Testis (tissue), 3 donors: ENCODE measurements around the gene HERC4. TPM values are rescaled to one million over a fixed set of nuclear protein-coding genes. Genes with fewer than 3 reads are reported as not detected.

Experiments
- DNase-seq: peaks from one replicate; pipeline ENCODE4 v3.0.0-alpha.2; 2019
- H3K27ac ChIP-seq, 2 donors: fragments of 200-600 bp; sonication (generic); one replicate each; pipeline ENCODE4 v1.5.1; 2019
- H3K27me3 ChIP-seq: fragments of 200-600 bp; sonication (generic); one replicate; pipeline ENCODE4 v1.5.1; 2019
- H3K36me3 ChIP-seq: fragments of 200-600 bp; sonication (generic); one replicate; pipeline ENCODE4 v1.5.1; 2017; ENCODE audit warnings: low read depth; ENCODE audit errors: missing control alignments
- H3K4me1 ChIP-seq: fragments of 200-600 bp; sonication (generic); one replicate; pipeline ENCODE4 v1.5.1; 2019
- H3K4me3 ChIP-seq, 2 donors: fragments of 200-600 bp; sonication (generic); one replicate each; pipeline ENCODE4 v1.5.1; 2017 to 2019
- H3K9me3 ChIP-seq: fragments of 200-600 bp; sonication (generic); one replicate; pipeline ENCODE4 v1.5.1; 2017
- POLR2A ChIP-seq: fragments of 450-650 bp; IDR thresholded peaks from one replicate; pipeline ENCODE4 v1.6.1; 2017; ENCODE audit warnings: antibody characterized with exemption, mild to moderate bottlenecking, moderate library complexity
- WGBS, 2 donors: methylation state at CpG; one replicate each; pipeline ENCODE4 v1.1.5; 2018; 5-methylcytosine and 5-hydroxymethylcytosine counted together
- intact Hi-C: fragments of 100-400 bp; cut with DNase I; formaldehyde crosslinking; loops from one replicate; pipeline ENCODE4 v1.15.1; 2023; ENCODE audit warnings: low total_unique reads
- polyA plus RNA-seq: library from polyadenylated mRNA; stranded (reverse); fragments of 350-450 nt; fragmentation: Illumina TruSeq; extraction: RNeasy Lipid Tissue Mini Kit (QIAGEN cat#74804); gene quantifications from one replicate; pipeline ENCODE4 v1.2.3, GENCODE V29; 2014; ENCODE audit warnings: low read depth, low replicate concordance; ENCODE audit not compliant: insufficient read depth
- total RNA-seq, 2 donors: library from RNA; depleted of rRNA; stranded (reverse); fragments of >200 nt; gene quantifications; one replicate each; pipeline ENCODE4 v1.2.3, GENCODE V29; 2016
- TF ChIP-seq, protein P1 (sequence below), 3 experiments: fragments of 450-650 bp in 2 of 3; fragments of 200-600 bp in 1 of 3; sonication (generic) in 1 of 3; IDR thresholded peaks; one replicate each; pipeline ENCODE4 v1.5.1; 2016 to 2019; ENCODE audit warnings: antibody characterized with exemption in 3 of 3, mild to moderate bottlenecking in 2 of 3, moderate library complexity in 1 of 3

Gene HERC4
- total and polyA plus RNA-seq, 3 donors from 2014 or later = 30.5 to 79.1 (median 67.3) TPM

DNA sequence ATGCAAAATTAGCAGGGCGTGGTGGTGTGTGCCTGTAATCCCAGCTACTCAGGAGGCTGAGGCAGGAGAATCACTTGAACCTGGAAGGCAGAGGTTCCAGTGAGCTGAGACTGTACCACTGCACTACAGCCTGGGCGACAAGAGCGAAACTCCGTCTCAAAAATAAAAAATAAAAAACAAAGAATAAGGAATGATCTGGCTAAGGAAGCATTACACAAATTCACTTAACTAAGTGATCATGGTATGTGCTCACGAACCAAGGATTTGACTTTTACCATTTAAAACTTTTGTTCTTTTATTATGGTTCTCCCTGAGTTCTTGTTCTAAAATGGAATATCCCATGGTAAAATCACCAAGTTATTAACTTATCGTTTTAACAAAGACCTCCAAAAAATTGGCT is 119.5 kb downstream of the HERC4 start:
- TF ChIP-seq, protein P1, sequence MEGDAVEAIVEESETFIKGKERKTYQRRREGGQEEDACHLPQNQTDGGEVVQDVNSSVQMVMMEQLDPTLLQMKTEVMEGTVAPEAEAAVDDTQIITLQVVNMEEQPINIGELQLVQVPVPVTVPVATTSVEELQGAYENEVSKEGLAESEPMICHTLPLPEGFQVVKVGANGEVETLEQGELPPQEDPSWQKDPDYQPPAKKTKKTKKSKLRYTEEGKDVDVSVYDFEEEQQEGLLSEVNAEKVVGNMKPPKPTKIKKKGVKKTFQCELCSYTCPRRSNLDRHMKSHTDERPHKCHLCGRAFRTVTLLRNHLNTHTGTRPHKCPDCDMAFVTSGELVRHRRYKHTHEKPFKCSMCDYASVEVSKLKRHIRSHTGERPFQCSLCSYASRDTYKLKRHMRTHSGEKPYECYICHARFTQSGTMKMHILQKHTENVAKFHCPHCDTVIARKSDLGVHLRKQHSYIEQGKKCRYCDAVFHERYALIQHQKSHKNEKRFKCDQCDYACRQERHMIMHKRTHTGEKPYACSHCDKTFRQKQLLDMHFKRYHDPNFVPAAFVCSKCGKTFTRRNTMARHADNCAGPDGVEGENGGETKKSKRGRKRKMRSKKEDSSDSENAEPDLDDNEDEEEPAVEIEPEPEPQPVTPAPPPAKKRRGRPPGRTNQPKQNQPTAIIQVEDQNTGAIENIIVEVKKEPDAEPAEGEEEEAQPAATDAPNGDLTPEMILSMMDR (IDR thresholded peaks at IDR 0.05) = no peak
- no peak for TF ChIP-seq POLR2A
- WGBS, 2 donors = 92 to 95% methylated on average over 6 of the region's 6 CpGs
- no peaks in the 10 kb centered on the region for H3K9me3 ChIP-seq
- no peaks in the 10 kb centered on the region for H3K27me3 ChIP-seq
- no peaks in the 10 kb centered on the region for H3K36me3 ChIP-seq
- no peak for DNase-seq
- no peak overlapping the region for H3K27ac ChIP-seq
- intact Hi-C loops = no loop called here
- no peaks in the 10 kb centered on the region for H3K4me1 ChIP-seq
- no peak overlapping the region for H3K4me3 ChIP-seq

DNA sequence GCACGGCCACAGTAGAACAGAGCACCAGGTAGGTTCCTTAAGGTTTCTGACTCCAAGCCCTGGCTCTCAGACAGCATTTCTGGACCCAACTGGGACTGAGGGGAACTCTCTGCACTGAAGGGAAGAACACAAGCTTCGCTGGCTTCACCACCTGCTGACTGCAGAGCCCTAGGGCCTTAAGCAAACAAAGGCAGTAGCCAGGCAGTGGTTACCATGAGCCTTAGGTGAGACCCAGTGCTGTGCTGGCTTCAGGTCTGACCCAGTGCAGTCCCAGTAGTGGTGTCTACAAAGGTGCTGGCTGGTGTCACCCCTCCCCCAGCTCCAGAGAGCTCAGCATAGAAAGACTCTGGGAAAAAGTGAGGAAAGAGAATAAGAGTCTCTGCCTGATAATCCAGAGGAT is 131.2 kb downstream of the HERC4 start:
- H3K36me3 ChIP-seq = no peaks in the 10 kb centered on the region
- H3K27ac ChIP-seq = no peak overlapping the region
- TF ChIP-seq, protein P1 (IDR thresholded peaks at IDR 0.05) = no peak
- TF ChIP-seq POLR2A = no peak
- DNase-seq = no peak
- no peaks in the 10 kb centered on the region for H3K27me3 ChIP-seq
- no peak overlapping the region for H3K4me3 ChIP-seq
- H3K4me1 ChIP-seq = no peaks in the 10 kb centered on the region
- no peaks in the 10 kb centered on the region for H3K9me3 ChIP-seq
- intact Hi-C loops = no loop called here
- 90 to 96% methylated on average over 2 of the region's 2 CpGs for WGBS, 2 donors

DNA sequence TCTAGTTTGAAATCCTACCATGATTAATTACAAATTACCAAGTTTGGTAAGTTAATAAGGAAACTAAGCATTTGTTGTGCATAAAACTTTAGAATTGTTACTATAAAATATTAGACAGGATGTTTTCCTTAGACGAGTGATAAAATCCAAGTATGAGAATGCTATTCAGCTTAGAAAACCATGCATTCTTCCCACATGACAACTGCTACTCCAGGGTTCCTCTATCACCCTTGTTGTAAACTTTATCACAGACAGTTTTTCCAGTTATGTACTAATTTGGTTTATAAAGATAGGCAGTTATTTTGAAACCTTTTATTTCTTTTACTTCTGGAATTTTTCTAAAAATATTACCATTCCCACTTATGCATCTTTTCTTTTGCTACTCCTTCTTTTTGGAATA is 138.7 kb downstream of the HERC4 start:
- no peaks in the 10 kb centered on the region for H3K36me3 ChIP-seq
- WGBS, 2 donors = 64 to 72% methylated on average over 1 of the region's 1 CpG
- H3K27me3 ChIP-seq = no peaks in the 10 kb centered on the region
- H3K4me1 ChIP-seq = peaks cover 8% of the 10 kb centered on the region
- TF ChIP-seq, protein P1 (IDR thresholded peaks at IDR 0.05) = no peak
- no peak for TF ChIP-seq POLR2A
- H3K4me3 ChIP-seq = no peak overlapping the region
- no peaks in the 10 kb centered on the region for H3K9me3 ChIP-seq
- no peak overlapping the region for H3K27ac ChIP-seq
- intact Hi-C loops = no loop called here
- DNase-seq = no peak

DNA sequence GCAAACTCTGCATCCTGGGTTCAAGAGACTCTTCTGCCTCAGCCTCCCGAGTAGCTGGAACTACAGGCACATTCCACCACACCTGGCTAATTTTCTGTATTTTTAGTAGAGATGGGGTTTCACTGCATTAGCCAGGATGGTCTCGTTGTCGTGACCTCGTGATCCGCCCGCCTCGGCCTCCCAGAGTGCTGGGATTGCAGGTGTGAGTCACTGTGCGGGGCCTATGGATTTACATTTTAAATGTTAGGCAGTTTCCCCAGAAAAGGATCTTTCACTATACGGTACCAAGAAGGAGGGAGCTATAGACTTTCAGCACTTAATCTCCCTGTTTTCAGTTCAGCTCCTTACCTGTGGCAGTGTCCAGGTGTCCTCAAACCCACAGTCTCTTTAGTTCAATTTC is 139.9 kb downstream of the HERC4 start:
- peaks cover 8% of the 10 kb centered on the region for H3K4me1 ChIP-seq
- H3K4me3 ChIP-seq = no peak overlapping the region
- intact Hi-C loops = no loop called here
- TF ChIP-seq, protein P1 (IDR thresholded peaks at IDR 0.05) = no peak
- no peak for TF ChIP-seq POLR2A
- H3K27me3 ChIP-seq = no peaks in the 10 kb centered on the region
- DNase-seq = no peak
- 98 to 100% methylated on average over 8 to 9 of the region's 9 CpGs for WGBS, 2 donors
- H3K9me3 ChIP-seq = no peaks in the 10 kb centered on the region
- no peak overlapping the region for H3K27ac ChIP-seq
- no peaks in the 10 kb centered on the region for H3K36me3 ChIP-seq

DNA sequence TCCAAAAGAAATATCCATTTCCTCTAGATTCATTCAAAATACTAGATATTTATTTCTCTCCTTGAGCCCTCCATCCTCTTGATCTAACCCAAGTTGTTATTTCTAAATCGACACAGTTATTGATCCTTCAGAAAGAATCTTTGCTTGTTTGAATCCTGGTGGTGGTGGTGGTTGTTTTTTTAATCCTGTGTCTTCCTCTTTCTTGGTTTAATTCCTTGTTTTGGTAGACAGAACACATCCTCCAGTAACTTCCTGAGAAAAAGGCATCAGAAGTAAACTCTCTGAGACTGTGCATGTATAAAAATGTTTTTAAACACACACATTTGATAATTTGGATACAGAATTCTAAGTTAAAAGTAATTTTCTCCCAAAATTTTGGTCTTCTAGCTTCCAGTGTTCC is 140.7 kb downstream of the HERC4 start:
- 71 to 77% methylated on average over 1 of the region's 1 CpG for WGBS, 2 donors
- H3K4me1 ChIP-seq = peaks cover 8% of the 10 kb centered on the region
- intact Hi-C loops = no loop called here
- H3K4me3 ChIP-seq = no peak overlapping the region
- H3K36me3 ChIP-seq = no peaks in the 10 kb centered on the region
- no peak for TF ChIP-seq POLR2A
- TF ChIP-seq, protein P1 (IDR thresholded peaks at IDR 0.05) = no peak
- no peaks in the 10 kb centered on the region for H3K9me3 ChIP-seq
- H3K27me3 ChIP-seq = no peaks in the 10 kb centered on the region
- DNase-seq = no peak
- H3K27ac ChIP-seq = peak overlapping the region; percentile 43 to 56
